Right lobe of liver (tissue), 4 donors: ENCODE results near the gene SNRPD3.
A peak's percentile ranks its signal among the peaks of the same experiment; 100 is the strongest.

Experiments
- POLR2A ChIP-seq: fragments of 450-650 bp; IDR thresholded peaks from one replicate; pipeline ENCODE4 v1.6.1; 2017; ENCODE audit warnings: antibody characterized with exemption, mild to moderate bottlenecking
- TF ChIP-seq, protein P1 (sequence below), 4 donors: fragments of 200-600 bp in 3 of 4; fragments of 450-650 bp in 1 of 4; IDR thresholded peaks; one replicate each; pipeline versions ENCODE4 v1.5.1 to v1.8.0; 2016 to 2022; ENCODE audit warnings: antibody characterized with exemption in 4 of 4, mild to moderate bottlenecking in 2 of 4
- donor health status: DM: no; HTN: no; CAD: no.
- donor health status: DM: no; HTN: no; CAD: no.
- donor health status: DM: no; HTN: yes; CAD: no.

DNA sequence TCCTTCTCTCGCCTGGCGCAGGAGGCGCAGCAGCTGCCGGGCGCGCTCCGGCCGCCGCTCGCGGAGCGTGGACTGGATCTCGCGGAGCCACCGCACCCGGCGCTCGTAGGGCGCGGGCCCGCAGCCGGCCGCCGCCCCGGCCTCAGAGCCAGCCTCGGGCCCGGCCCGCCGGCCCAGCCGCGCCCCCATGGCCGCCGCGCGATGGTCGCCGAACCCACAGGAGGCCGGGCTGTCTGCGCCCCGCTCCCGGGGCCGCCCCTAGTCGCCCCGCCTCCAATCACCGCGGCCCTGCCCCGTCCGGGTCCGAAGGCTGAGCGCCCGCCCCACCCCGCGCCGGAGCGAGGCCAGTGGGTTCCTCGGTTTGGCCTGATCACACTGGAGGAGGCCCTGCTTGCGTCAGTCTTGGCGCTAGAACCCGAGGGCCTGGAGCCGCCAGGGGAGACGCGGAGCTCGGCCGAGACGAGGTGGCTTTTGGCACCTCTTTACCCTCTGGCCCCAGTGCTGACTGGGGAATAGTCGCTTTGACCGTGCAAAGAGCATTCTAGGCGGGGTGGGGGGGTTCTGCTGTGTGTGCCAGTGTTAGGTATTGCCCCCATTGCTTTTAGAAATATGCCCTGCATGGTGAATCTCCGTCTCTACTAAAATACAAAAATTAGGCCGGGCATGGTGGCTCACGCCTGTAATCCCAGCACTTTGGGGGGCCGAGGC, 37.2 kb downstream of the SNRPD3 start, which contains the start of gene LRRC75B:
- TF ChIP-seq, protein P1, sequence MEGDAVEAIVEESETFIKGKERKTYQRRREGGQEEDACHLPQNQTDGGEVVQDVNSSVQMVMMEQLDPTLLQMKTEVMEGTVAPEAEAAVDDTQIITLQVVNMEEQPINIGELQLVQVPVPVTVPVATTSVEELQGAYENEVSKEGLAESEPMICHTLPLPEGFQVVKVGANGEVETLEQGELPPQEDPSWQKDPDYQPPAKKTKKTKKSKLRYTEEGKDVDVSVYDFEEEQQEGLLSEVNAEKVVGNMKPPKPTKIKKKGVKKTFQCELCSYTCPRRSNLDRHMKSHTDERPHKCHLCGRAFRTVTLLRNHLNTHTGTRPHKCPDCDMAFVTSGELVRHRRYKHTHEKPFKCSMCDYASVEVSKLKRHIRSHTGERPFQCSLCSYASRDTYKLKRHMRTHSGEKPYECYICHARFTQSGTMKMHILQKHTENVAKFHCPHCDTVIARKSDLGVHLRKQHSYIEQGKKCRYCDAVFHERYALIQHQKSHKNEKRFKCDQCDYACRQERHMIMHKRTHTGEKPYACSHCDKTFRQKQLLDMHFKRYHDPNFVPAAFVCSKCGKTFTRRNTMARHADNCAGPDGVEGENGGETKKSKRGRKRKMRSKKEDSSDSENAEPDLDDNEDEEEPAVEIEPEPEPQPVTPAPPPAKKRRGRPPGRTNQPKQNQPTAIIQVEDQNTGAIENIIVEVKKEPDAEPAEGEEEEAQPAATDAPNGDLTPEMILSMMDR (IDR thresholded peaks at IDR 0.05): no peak
- peak; percentile 80 for TF ChIP-seq POLR2A
